ENCODE data around the gene ZNF524. TPM values are rescaled to one million over a fixed set of nuclear protein-coding genes. Genes with fewer than 3 reads are reported as not detected.
A peak's percentile ranks its signal among the peaks of the same experiment; 100 is the strongest.

Gene ZNF524
- total and polyA plus RNA-seq, 10 of the 15 experiments (the other 5 are each of a cell fraction or from before 2014, with no cell fraction given) = 0.47 to 18.6 (median 12.4) TPM; not detected in 1

GRCh38 chr19:55578761-55579747 lies 21.0 kb upstream of the ZNF524 start:
- no peaks in the 10 kb centered on the region for H3K27me3 ChIP-seq (replicated peaks in 1 of 2; ENCODE audit: control insufficient read depth in 2 of 2, insufficient read depth in 2 of 2, low read length in 1 of 2)
- peak overlapping the region; percentile 93 for H3K4me3 ChIP-seq
- no peaks in the 10 kb centered on the region for H4K20me1 ChIP-seq (ENCODE audit: control insufficient read depth, insufficient read depth)
- no peak for FAIRE-seq
- DNase-seq (ENCODE audit: low read depth, low spot score) = no peak
- RAD21 ChIA-PET (ENCODE audit: unreplicated experiment) = no interaction called here
- ATAC-seq = no peak
- SMC1A ChIA-PET (ENCODE audit: uncharacterized antibody, unreplicated experiment) = no interaction called here
- H3K9me3 ChIP-seq (replicated peaks; ENCODE audit: control insufficient read depth, insufficient read depth, low read length) = no peaks in the 10 kb centered on the region
- no peak overlapping the region for H3K27ac ChIP-seq (ENCODE audit: control insufficient read depth, insufficient read depth)
- H3K79me2 ChIP-seq (ENCODE audit: control insufficient read depth, insufficient read depth, low read length) = peaks cover 11% of the 10 kb centered on the region
- POLR2A ChIA-PET = no interaction called here
- 0 out of 2 replicates have a peak, but pooled peaks cover 3% of the 10 kb centered on the region for H3K4me1 ChIP-seq (ENCODE audit: control insufficient read depth, insufficient read depth, low read length)
- WGBS (ENCODE audit: insufficient coverage, insufficient replicate concordance, low lambda C conversion rate, missing lambda C conversion rate) = 92% methylated on average over 64 of the region's 90 CpGs
- intact Hi-C loops (cut with micrococcal nuclease; ENCODE audit: unreplicated experiment) = no loop called here
- in situ Hi-C loops (cut with MboI) = no loop called here
- BruUV-seq (replicated peaks) = TSS peak; percentile 68
- H2AFZ ChIP-seq (ENCODE audit: control insufficient read depth, low read depth, low read length) = no peak overlapping the region
- peak overlapping the region; percentile 71 for H3K4me2 ChIP-seq (ENCODE audit: control insufficient read depth, insufficient read depth)
- CTCF ChIA-PET = no interaction called here
- peaks cover 0 to 5% of the 10 kb centered on the region in 2 experiments; a peak in 1 of 4 replicates for H3K36me3 ChIP-seq (ENCODE audit: control insufficient read depth in 2 of 2, insufficient read depth in 2 of 2, low read length in 1 of 2)
- no peak overlapping the region for H3K9ac ChIP-seq (ENCODE audit: control insufficient read depth, insufficient read depth, low read length)
- TF ChIP-seq TBL1XR1 (IDR thresholded peaks at IDR 0.05; ENCODE audit: low read depth, low read length) (no peak), ZNF622 (IDR thresholded peaks at IDR 0.05) (no peak), CHD4 (IDR thresholded peaks at IDR 0.05) (no peak), SKIL (IDR thresholded peaks at IDR 0.05; ENCODE audit: low read depth, poor library complexity, severe bottlenecking) (no peak), NFYB (IDR thresholded peaks at IDR 0.05; ENCODE audit: insufficient read depth, low read depth, low read length) (no peak), ZZZ3 (IDR thresholded peaks at IDR 0.05; ENCODE audit: control insufficient read depth, insufficient read length, low read depth) (no peak), SUZ12 (IDR thresholded peaks at IDR 0.05; ENCODE audit: unreplicated experiment) (no peak), DPF2 (IDR thresholded peaks at IDR 0.05) (no peak), TARDBP (IDR thresholded peaks at IDR 0.05; ENCODE audit: borderline replicate concordance) (no peak), E4F1 (IDR thresholded peaks at IDR 0.05; ENCODE audit: borderline replicate concordance, partially characterized antibody) (no peak), MTA2 (IDR thresholded peaks at IDR 0.05; ENCODE audit: low read depth) (no peak), CTCF (IDR thresholded peaks at IDR 0.05 in 2 of 3, conservative IDR thresholded peaks at IDR 0.05 in 1 of 3; ENCODE audit: control insufficient read depth in 2 of 3, extremely low read depth in 1 of 3, insufficient read depth in 1 of 3, low read depth in 3 of 3, low read length in 3 of 3) (no peak), ZBTB4 (CRISPR knock-in tag; IDR thresholded peaks at IDR 0.05) (no peak)

Measured in GM12878 (cell line).